SK-N-SH treated with all-trans-retinoic acid at 6 μM for 48 hours (cell line): ENCODE measurements around the gene CHML.

Experiments
- ATAC-seq: fragments of 200-7000 bp; cut with Tn5 transposase; 3 replicates; pipeline ENCODE4 v1.9.1; 2020; ENCODE audit warnings: mild to moderate bottlenecking, moderate library complexity
- ARNTL ChIP-seq: fragments of 450-650 bp; formaldehyde crosslinking; IDR thresholded peaks from 2 replicates; pipeline ENCODE4 v1.5.0; 2020; ENCODE audit warnings: low read depth, mild to moderate bottlenecking, moderate library complexity, borderline replicate concordance
- BACH2 ChIP-seq: fragments of 250-450 bp; sonication (Bioruptor Pico); IDR thresholded peaks from 2 replicates; pipeline ENCODE4 v1.9.0; 2021; ENCODE audit warnings: mild to moderate bottlenecking, borderline replicate concordance
- CREB5 ChIP-seq: fragments of 250-450 bp; sonication (Bioruptor Pico); IDR thresholded peaks from 2 replicates; pipeline ENCODE4 v1.5.1; 2020; ENCODE audit warnings: low read depth, mild to moderate bottlenecking, moderate library complexity
- CSDC2 ChIP-seq: fragments of 250-450 bp; sonication (Bioruptor Pico); IDR thresholded peaks from 2 replicates; pipeline ENCODE4 v1.5.0; 2020; ENCODE audit warnings: mild to moderate bottlenecking, moderate library complexity
- ESRRG ChIP-seq: fragments of 250-450 bp; sonication (Bioruptor Pico); IDR thresholded peaks from 2 replicates; pipeline ENCODE4 v1.6.1; 2021; ENCODE audit warnings: mild to moderate bottlenecking
- GLIS3 ChIP-seq: fragments of 250-450 bp; sonication (Bioruptor Pico); IDR thresholded peaks from 2 replicates; pipeline ENCODE4 v1.5.0; 2020; ENCODE audit warnings: mild to moderate bottlenecking, moderate library complexity
- ISL1 ChIP-seq: fragments of 250-450 bp; sonication (Bioruptor Pico); IDR thresholded peaks from 2 replicates; pipeline ENCODE4 v2.1.2; 2022; ENCODE audit warnings: mild to moderate bottlenecking, moderate library complexity
- OSR1 ChIP-seq: fragments of 250-450 bp; sonication (Bioruptor Pico); IDR thresholded peaks from 2 replicates; pipeline ENCODE4 v1.8.0; 2022; ENCODE audit warnings: moderate library complexity, mild to moderate bottlenecking, inconsistent platforms
- PATZ1 ChIP-seq: fragments of 250-450 bp; sonication (Bioruptor Pico); IDR thresholded peaks from 2 replicates; pipeline ENCODE4 v1.8.0; 2020; ENCODE audit warnings: mild to moderate bottlenecking, moderate library complexity, borderline replicate concordance
- PPARA ChIP-seq: fragments of 250-450 bp; sonication (Bioruptor Pico); IDR thresholded peaks from 2 replicates; pipeline ENCODE4 v1.5.0; 2020; ENCODE audit warnings: mild to moderate bottlenecking, borderline replicate concordance
- RARB ChIP-seq: fragments of 250-450 bp; sonication (Bioruptor Pico); IDR thresholded peaks from 2 replicates; pipeline ENCODE4 v1.8.0; 2021; ENCODE audit warnings: mild to moderate bottlenecking, moderate library complexity
- SNAI2 ChIP-seq: fragments of 250-450 bp; sonication (Bioruptor Pico); IDR thresholded peaks from 2 replicates; pipeline ENCODE4 v1.5.0; 2020; ENCODE audit warnings: mild to moderate bottlenecking, moderate library complexity
- TCF4 ChIP-seq: fragments of 250-450 bp; sonication (Bioruptor Pico); IDR thresholded peaks from 2 replicates; pipeline ENCODE4 v1.8.0; 2021; ENCODE audit warnings: mild to moderate bottlenecking, moderate library complexity, borderline replicate concordance
- TOX ChIP-seq: fragments of 250-450 bp; sonication (Bioruptor Pico); IDR thresholded peaks from 2 replicates; pipeline ENCODE4 v1.8.0; 2021; ENCODE audit warnings: mild to moderate bottlenecking, moderate library complexity, borderline replicate concordance
- ZC3H10 ChIP-seq: fragments of 250-450 bp; sonication (Bioruptor Pico); IDR thresholded peaks from 2 replicates; pipeline ENCODE4 v1.5.1; 2021; ENCODE audit warnings: mild to moderate bottlenecking, moderate library complexity
- ZFP30 ChIP-seq: fragments of 450-650 bp; formaldehyde crosslinking; IDR thresholded peaks from 2 replicates; pipeline ENCODE4 v1.5.0; 2022; ENCODE audit warnings: mild to moderate bottlenecking, moderate library complexity
- ZNF565 ChIP-seq: fragments of 450-650 bp; formaldehyde crosslinking; conservative IDR thresholded peaks from 2 replicates; pipeline ENCODE4 v1.5.0; 2020; ENCODE audit warnings: low read depth, mild to moderate bottlenecking, moderate library complexity
- ZNF70 ChIP-seq: fragments of 450-650 bp; formaldehyde crosslinking; IDR thresholded peaks from 2 replicates; pipeline ENCODE4 v1.5.0; 2020; ENCODE audit warnings: mild to moderate bottlenecking, moderate library complexity
- ZNF8 ChIP-seq: fragments of 450-650 bp; formaldehyde crosslinking; IDR thresholded peaks from 2 replicates; pipeline ENCODE4 v1.5.0; 2020; ENCODE audit warnings: mild to moderate bottlenecking, moderate library complexity
- TF ChIP-seq, protein P1 (sequence below): fragments of 250-450 bp; sonication (Bioruptor Pico); IDR thresholded peaks from 2 replicates; pipeline ENCODE4 v1.5.0; 2020; ENCODE audit warnings: mild to moderate bottlenecking, moderate library complexity
- TF ChIP-seq, protein P2 (sequence below): fragments of 250-450 bp; sonication (Bioruptor Pico); IDR thresholded peaks from 2 replicates; pipeline ENCODE4 v1.8.0; 2021; ENCODE audit warnings: low read depth, mild to moderate bottlenecking, moderate library complexity, borderline replicate concordance
- TF ChIP-seq, protein P3 (sequence below): fragments of 250-450 bp; sonication (Bioruptor Pico); IDR thresholded peaks from 2 replicates; pipeline ENCODE4 v1.5.1; 2021; ENCODE audit warnings: mild to moderate bottlenecking, moderate library complexity

Gene CHML

GRCh38 chr1:241638099-241638682 lies 2.0 kb downstream of the CHML start:
- ATAC-seq: no peak
- no peak for TF ChIP-seq TCF4 (CRISPR knock-in tag)
- no peak for TF ChIP-seq CSDC2 (CRISPR knock-in tag)
- TF ChIP-seq ISL1 (CRISPR knock-in tag): no peak
- TF ChIP-seq SNAI2 (CRISPR knock-in tag): no peak
- no peak for TF ChIP-seq RARB (CRISPR knock-in tag)
- TF ChIP-seq PATZ1 (CRISPR knock-in tag): no peak
- no peak for TF ChIP-seq ZNF70 (CRISPR knock-in tag)
- no peak for TF ChIP-seq ZC3H10 (CRISPR knock-in tag)

DNA sequence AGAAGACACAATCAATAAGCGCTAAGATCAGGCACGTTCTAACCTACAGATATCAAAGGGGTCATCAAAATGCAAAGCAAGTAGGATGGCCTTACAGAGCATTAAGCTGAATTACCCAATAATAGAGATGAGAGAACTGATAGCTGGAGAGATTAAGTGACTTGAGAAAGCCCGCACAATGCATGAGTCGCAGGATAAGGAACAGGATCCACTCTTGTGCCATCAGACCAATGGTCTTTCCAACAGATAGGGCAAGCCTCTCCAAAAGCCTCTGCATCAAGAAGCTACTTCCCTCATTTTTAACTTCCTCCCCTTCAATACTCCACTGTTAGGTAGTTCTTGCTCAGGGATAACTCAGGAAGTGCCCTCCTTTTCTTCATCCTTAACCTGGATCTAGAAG lies 2.6 kb downstream of the CHML start:
- TF ChIP-seq ISL1 (CRISPR knock-in tag): no peak
- TF ChIP-seq ZFP30 (CRISPR knock-in tag): no peak
- no peak for TF ChIP-seq ZNF8 (CRISPR knock-in tag)
- no peak for TF ChIP-seq ZNF565 (CRISPR knock-in tag)
- TF ChIP-seq, protein P1, sequence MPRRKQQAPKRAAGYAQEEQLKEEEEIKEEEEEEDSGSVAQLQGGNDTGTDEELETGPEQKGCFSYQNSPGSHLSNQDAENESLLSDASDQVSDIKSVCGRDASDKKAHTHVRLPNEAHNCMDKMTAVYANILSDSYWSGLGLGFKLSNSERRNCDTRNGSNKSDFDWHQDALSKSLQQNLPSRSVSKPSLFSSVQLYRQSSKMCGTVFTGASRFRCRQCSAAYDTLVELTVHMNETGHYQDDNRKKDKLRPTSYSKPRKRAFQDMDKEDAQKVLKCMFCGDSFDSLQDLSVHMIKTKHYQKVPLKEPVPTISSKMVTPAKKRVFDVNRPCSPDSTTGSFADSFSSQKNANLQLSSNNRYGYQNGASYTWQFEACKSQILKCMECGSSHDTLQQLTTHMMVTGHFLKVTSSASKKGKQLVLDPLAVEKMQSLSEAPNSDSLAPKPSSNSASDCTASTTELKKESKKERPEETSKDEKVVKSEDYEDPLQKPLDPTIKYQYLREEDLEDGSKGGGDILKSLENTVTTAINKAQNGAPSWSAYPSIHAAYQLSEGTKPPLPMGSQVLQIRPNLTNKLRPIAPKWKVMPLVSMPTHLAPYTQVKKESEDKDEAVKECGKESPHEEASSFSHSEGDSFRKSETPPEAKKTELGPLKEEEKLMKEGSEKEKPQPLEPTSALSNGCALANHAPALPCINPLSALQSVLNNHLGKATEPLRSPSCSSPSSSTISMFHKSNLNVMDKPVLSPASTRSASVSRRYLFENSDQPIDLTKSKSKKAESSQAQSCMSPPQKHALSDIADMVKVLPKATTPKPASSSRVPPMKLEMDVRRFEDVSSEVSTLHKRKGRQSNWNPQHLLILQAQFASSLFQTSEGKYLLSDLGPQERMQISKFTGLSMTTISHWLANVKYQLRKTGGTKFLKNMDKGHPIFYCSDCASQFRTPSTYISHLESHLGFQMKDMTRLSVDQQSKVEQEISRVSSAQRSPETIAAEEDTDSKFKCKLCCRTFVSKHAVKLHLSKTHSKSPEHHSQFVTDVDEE (CRISPR knock-in tag): no peak
- ATAC-seq: no peak

GRCh38 chr1:241637046-241637590 lies 3.1 kb downstream of the CHML start:
- ATAC-seq: no peak; the same call in 2 of the 3 replicates
- TF ChIP-seq ZNF8 (CRISPR knock-in tag): no peak
- TF ChIP-seq CREB5 (CRISPR knock-in tag): no peak
- TF ChIP-seq, protein P2, sequence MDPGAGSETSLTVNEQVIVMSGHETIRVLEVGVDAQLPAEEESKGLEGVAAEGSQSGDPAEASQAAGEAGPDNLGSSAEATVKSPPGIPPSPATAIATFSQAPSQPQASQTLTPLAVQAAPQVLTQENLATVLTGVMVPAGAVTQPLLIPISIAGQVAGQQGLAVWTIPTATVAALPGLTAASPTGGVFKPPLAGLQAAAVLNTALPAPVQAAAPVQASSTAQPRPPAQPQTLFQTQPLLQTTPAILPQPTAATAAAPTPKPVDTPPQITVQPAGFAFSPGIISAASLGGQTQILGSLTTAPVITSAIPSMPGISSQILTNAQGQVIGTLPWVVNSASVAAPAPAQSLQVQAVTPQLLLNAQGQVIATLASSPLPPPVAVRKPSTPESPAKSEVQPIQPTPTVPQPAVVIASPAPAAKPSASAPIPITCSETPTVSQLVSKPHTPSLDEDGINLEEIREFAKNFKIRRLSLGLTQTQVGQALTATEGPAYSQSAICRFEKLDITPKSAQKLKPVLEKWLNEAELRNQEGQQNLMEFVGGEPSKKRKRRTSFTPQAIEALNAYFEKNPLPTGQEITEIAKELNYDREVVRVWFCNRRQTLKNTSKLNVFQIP (CRISPR knock-in tag): no peak
- TF ChIP-seq BACH2: no peak
- no peak for TF ChIP-seq ZFP30 (CRISPR knock-in tag)
- TF ChIP-seq RARB (CRISPR knock-in tag): no peak
- TF ChIP-seq ISL1 (CRISPR knock-in tag): no peak
- no peak for TF ChIP-seq ESRRG

GRCh38 chr1:241636291-241636690 lies 3.9 kb downstream of the CHML start:
- ATAC-seq: no peak

More at GRCh38 chr1:241636291-241636690, 3.9 kb downstream of the CHML start:
- TF ChIP-seq PATZ1 (CRISPR knock-in tag) (no peak), GLIS3 (CRISPR knock-in tag) (no peak), ZNF565 (CRISPR knock-in tag) (no peak), BACH2 (no peak), OSR1 (CRISPR knock-in tag) (no peak), ZNF70 (CRISPR knock-in tag) (no peak), ZFP30 (CRISPR knock-in tag) (no peak), ISL1 (CRISPR knock-in tag) (no peak), CREB5 (CRISPR knock-in tag) (no peak), ZC3H10 (CRISPR knock-in tag) (no peak), TOX (no peak), RARB (CRISPR knock-in tag) (no peak), ARNTL (CRISPR knock-in tag) (no peak), ESRRG (no peak), PPARA (no peak)
- TF ChIP-seq, protein P3, sequence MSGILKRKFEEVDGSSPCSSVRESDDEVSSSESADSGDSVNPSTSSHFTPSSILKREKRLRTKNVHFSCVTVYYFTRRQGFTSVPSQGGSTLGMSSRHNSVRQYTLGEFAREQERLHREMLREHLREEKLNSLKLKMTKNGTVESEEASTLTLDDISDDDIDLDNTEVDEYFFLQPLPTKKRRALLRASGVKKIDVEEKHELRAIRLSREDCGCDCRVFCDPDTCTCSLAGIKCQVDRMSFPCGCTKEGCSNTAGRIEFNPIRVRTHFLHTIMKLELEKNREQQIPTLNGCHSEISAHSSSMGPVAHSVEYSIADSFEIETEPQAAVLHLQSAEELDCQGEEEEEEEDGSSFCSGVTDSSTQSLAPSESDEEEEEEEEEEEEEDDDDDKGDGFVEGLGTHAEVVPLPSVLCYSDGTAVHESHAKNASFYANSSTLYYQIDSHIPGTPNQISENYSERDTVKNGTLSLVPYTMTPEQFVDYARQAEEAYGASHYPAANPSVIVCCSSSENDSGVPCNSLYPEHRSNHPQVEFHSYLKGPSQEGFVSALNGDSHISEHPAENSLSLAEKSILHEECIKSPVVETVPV (CRISPR knock-in tag): no peak
